Astrocyte of the spinal cord (primary cell): ENCODE measurements around the gene NFATC1.

Experiments used
- DNase-seq: peaks from one replicate; pipeline ENCODE4 v3.0.0; 2011; ENCODE audit warnings: low read depth, low spot score
- H3K4me3 ChIP-seq: 2 replicates; pipeline ENCODE4 v1.5.1; 2011; ENCODE audit warnings: low read depth, mild to moderate bottlenecking, low read length, moderate library complexity
- CTCF ChIP-seq: IDR thresholded peaks from 2 replicates; pipeline ENCODE4 v1.5.1; 2012; ENCODE audit warnings: low read depth, mild to moderate bottlenecking, low read length, inconsistent platforms
- in situ Hi-C: cut with HindIII; loops from 2 replicates; pipeline ENCODE4 v1.10.0; 2017; ENCODE audit warnings: low sequenced_read_pairs

NFATC1 gene

GRCh38 chr18:79532313-79533007 is 136.7 kb downstream of the NFATC1 start:
- TF ChIP-seq CTCF: no peak

GRCh38 chr18:79533146-79533545 is 137.4 kb downstream of the NFATC1 start:
- no peak for TF ChIP-seq CTCF
- no peak for DNase-seq
- no peak overlapping the region for H3K4me3 ChIP-seq
- in situ Hi-C loops: no loop called here

More at GRCh38 chr18:79532313-79533007, 136.7 kb downstream of the NFATC1 start:
- H3K4me3 ChIP-seq: no peak overlapping the region
- DNase-seq: no peak
- in situ Hi-C loops: no loop called here

- DNase-seq: no peak
- in situ Hi-C loops: no loop called here
- H3K4me3 ChIP-seq: no peak overlapping the region
- TF ChIP-seq CTCF: no peak
These were observed 137.9 kb downstream of the NFATC1 start for GRCh38 chr18:79533591-79533990.

- H3K4me3 ChIP-seq: no peak overlapping the region
- in situ Hi-C loops: no loop called here
- no peak for TF ChIP-seq CTCF
- no peak for DNase-seq
These were observed 138.6 kb downstream of the NFATC1 start for GRCh38 chr18:79534356-79534755.

GRCh38 chr18:79537758-79538157 is 142.0 kb downstream of the NFATC1 start:
- TF ChIP-seq CTCF: no peak
- in situ Hi-C loops: no loop called here

GRCh38 chr18:79538635-79539034 is 142.9 kb downstream of the NFATC1 start:
- DNase-seq: no peak
- H3K4me3 ChIP-seq: no peak overlapping the region
- TF ChIP-seq CTCF: no peak
- in situ Hi-C loops: no loop called here

More at GRCh38 chr18:79537758-79538157, 142.0 kb downstream of the NFATC1 start:
- DNase-seq: no peak
- H3K4me3 ChIP-seq: no peak overlapping the region
